ENCODE measurements around the gene CDH4. TPM values are rescaled to one million over a fixed set of nuclear protein-coding genes. Genes with fewer than 3 reads are reported as not detected.

CDH4 gene
- total and polyA plus RNA-seq, 2 of the 8 experiments (the other 6 are each of a cell fraction or from before 2014, with no cell fraction given), result 4.3 to 7.9 TPM

DNA sequence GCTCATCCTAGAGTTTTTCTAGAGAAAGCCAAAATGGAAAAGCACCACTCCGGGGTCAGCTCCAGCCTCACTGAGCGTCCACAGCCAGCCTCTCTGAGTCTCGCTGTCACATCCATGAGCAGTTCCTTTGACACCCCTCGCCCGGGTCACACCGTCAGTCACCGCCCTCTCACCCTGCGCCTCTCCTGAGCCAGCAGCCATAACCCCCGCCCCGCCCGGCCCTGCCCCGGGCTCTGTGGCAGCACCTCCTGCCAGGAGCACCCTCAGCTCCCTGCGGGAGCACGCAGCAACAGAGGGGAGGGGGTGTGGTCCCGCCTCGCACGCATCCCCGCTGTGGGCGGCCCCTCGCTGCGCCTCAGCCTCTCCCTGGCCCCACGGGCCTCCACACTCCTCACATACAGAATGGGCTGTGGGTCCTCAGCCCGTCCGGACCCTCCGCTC lies 545.9 kb downstream of the CDH4 start (continued):
- no peak for TF ChIP-seq POLR2AphosphoS5 (IDR thresholded peaks at IDR 0.05; ENCODE audit: low read depth, low read length)

Measured in H1 (cell line).